Vagina (tissue), 2 donors: ENCODE measurements around the gene LMNA. TPM values are rescaled to one million over a fixed set of nuclear protein-coding genes. Genes with fewer than 3 reads are reported as not detected.

Experiments used
- DNase-seq, 2 donors: peaks; one replicate each; pipeline ENCODE4 v3.0.0-alpha.2; 2017; ENCODE audit errors: extremely low spot score in 2 of 2
- H3K27ac ChIP-seq: fragments of 200-600 bp; sonication (generic); one replicate; pipeline ENCODE4 v1.5.1; 2019
- H3K27me3 ChIP-seq: fragments of 200-600 bp; sonication (generic); one replicate; pipeline ENCODE4 v1.5.1; 2019
- H3K36me3 ChIP-seq, 2 donors: fragments of 200-600 bp; sonication (generic); one replicate each; pipeline ENCODE4 v1.5.1; 2017 to 2019
- H3K4me1 ChIP-seq: fragments of 200-600 bp; sonication (generic); one replicate; pipeline ENCODE4 v1.5.1; 2019
- H3K4me3 ChIP-seq, 2 donors: fragments of 200-600 bp; sonication (generic); 1 replicate in 1 of 2; 2 replicates in 1 of 2; pipeline ENCODE4 v1.5.1; 2016 to 2019
- H3K9me3 ChIP-seq: fragments of 200-600 bp; sonication (generic); one replicate; pipeline ENCODE4 v1.5.1; 2019
- CTCF ChIP-seq, 3 experiments: fragments of 450-650 bp in 2 of 3; fragments of 200-600 bp in 1 of 3; sonication (generic) in 1 of 3; IDR thresholded peaks; one replicate each; pipeline ENCODE4 v1.5.1; 2017 to 2019; ENCODE audit warnings: antibody characterized with exemption in 3 of 3, mild to moderate bottlenecking in 2 of 3, moderate library complexity in 2 of 3
- POLR2A ChIP-seq, 2 donors: fragments of 450-650 bp; IDR thresholded peaks; one replicate each; pipeline ENCODE4 v1.6.1; 2017; ENCODE audit warnings: antibody characterized with exemption in 2 of 2, mild to moderate bottlenecking in 2 of 2, moderate library complexity in 2 of 2
- POLR2AphosphoS5 ChIP-seq, 2 donors: sonication (generic); formaldehyde crosslinking; IDR thresholded peaks; one replicate each; pipeline ENCODE4 v1.9.0; 2017; ENCODE audit warnings: antibody characterized with exemption in 2 of 2, mild to moderate bottlenecking in 2 of 2, low read depth in 1 of 2; ENCODE audit not compliant: insufficient read depth in 1 of 2
- intact Hi-C: fragments of 100-400 bp; cut with DNase I; formaldehyde crosslinking; loops from one replicate; pipeline ENCODE4 v1.15.1; 2023
- total RNA-seq: library from RNA; depleted of rRNA; stranded (reverse); fragments of >200 nt; gene quantifications from one replicate; pipeline ENCODE4 v1.2.3, GENCODE V29; 2016

Gene LMNA
- 436 TPM for total RNA-seq

GRCh38 chr1:156114101-156114918, at the start of gene LMNA:
LMNA (plus strand) TSS chr1:156114711; CDS start chr1:156114919, 208 bp downstream.
- H3K27me3 ChIP-seq: no peaks in the 10 kb centered on the region
- peaks cover 62% of the 10 kb centered on the region for H3K4me1 ChIP-seq
- peak in 1 of 3 experiments; percentile 4 for TF ChIP-seq CTCF (IDR thresholded peaks at IDR 0.05)
- TF ChIP-seq POLR2AphosphoS5 (IDR thresholded peaks at IDR 0.05; ENCODE audit: insufficient read depth in 1 of 2, low read depth in 1 of 2): peak; percentile 87 to 98
- peak in 1 of 2 donors; percentile 100 for TF ChIP-seq POLR2A (IDR thresholded peaks at IDR 0.05)
- intact Hi-C loops: loop anchor here (2.0 kb wide), 1 partner anchor 14 kb away; no protein-coding TSS in a partner anchor
- H3K9me3 ChIP-seq: no peaks in the 10 kb centered on the region
- H3K4me3 ChIP-seq: peak within 1 kb of the TSS; percentile 100
- H3K27ac ChIP-seq: peak within 1 kb of the TSS; percentile 97
- no peaks in the 10 kb centered on the region for H3K36me3 ChIP-seq
- DNase-seq: no peak

- no peaks in the 10 kb centered on the region for H3K9me3 ChIP-seq
- no peaks in the 10 kb centered on the region for H3K27me3 ChIP-seq
- no peak overlapping the region for H3K4me3 ChIP-seq
- intact Hi-C loops: no loop called here
- TF ChIP-seq CTCF (IDR thresholded peaks at IDR 0.05): no peak
- TF ChIP-seq POLR2AphosphoS5 (IDR thresholded peaks at IDR 0.05; ENCODE audit: insufficient read depth in 1 of 2, low read depth in 1 of 2): no peak
- TF ChIP-seq POLR2A (IDR thresholded peaks at IDR 0.05): no peak
- no peak overlapping the region for H3K27ac ChIP-seq
- no peaks in the 10 kb centered on the region for H3K36me3 ChIP-seq
- H3K4me1 ChIP-seq: no peaks in the 10 kb centered on the region
- DNase-seq: no peak
These were observed 49.3 kb upstream of the LMNA start for GRCh38 chr1:156065212-156065611.

GRCh38 chr1:156065871-156066270, 48.6 kb upstream of the LMNA start:
- TF ChIP-seq POLR2AphosphoS5 (IDR thresholded peaks at IDR 0.05; ENCODE audit: insufficient read depth in 1 of 2, low read depth in 1 of 2): no peak
- TF ChIP-seq CTCF (IDR thresholded peaks at IDR 0.05): no peak
- no peak for TF ChIP-seq POLR2A (IDR thresholded peaks at IDR 0.05)
- Histone ChIP-seq H3K36me3 (no peaks in the 10 kb centered on the region), H3K27ac (no peak overlapping the region), H3K4me3 (no peak overlapping the region), H3K9me3 (no peaks in the 10 kb centered on the region), H3K27me3 (no peaks in the 10 kb centered on the region), H3K4me1 (no peaks in the 10 kb centered on the region)
- no peak for DNase-seq
- intact Hi-C loops: no loop called here

- no peak for DNase-seq
- intact Hi-C loops: no loop called here
- TF ChIP-seq CTCF (IDR thresholded peaks at IDR 0.05) (no peak), POLR2A (IDR thresholded peaks at IDR 0.05) (no peak), POLR2AphosphoS5 (IDR thresholded peaks at IDR 0.05; ENCODE audit: insufficient read depth in 1 of 2, low read depth in 1 of 2) (no peak)
- no peaks in the 10 kb centered on the region for H3K9me3 ChIP-seq
- H3K27ac ChIP-seq: no peak overlapping the region
- H3K4me1 ChIP-seq: no peaks in the 10 kb centered on the region
- H3K36me3 ChIP-seq: no peaks in the 10 kb centered on the region
- no peaks in the 10 kb centered on the region for H3K27me3 ChIP-seq
- no peak overlapping the region for H3K4me3 ChIP-seq
These were observed 47.2 kb upstream of the LMNA start for GRCh38 chr1:156067262-156067661.
